HG02852 (cell line): ENCODE measurements around the gene WBP1L.
"Not testable (repeated sequence)": the region's sequence is repeated elsewhere in the genome, so short reads cannot be mapped to it uniquely, and the experiment has no call there.

Source experiments
- ATAC-seq: cut with Tn5 transposase; IDR thresholded peaks from one replicate; pipeline ENCODE4 v1.9.1; 2021; ENCODE audit warnings: mild to moderate bottlenecking, moderate library complexity; ENCODE audit not compliant: unreplicated experiment

The WBP1L gene

GRCh38 chr10:102721954-102722353, 21.8 kb upstream of the WBP1L start:
- no peak for ATAC-seq

DNA sequence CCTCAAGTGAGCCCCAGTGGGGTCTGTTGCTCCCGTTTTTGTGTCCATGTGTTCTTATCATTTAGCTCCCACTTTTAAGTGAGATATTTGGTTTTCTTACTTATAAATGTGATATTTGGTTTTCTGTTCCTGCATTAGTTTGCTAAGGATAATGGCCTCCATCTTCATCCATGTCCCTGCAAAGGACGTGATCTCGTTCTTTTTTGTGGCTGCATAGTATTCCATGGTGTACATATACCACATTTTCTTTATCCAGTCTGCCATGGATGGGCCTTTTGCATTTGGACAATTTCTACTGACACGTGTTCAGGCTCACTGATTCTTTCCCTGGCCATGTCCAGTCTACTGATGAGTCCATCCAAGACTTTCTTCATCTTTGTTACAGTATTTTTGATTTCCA, 19.8 kb upstream of the WBP1L start:
- ATAC-seq: no peak

- ATAC-seq: no peak
Observed at GRCh38 chr10:102726274-102726673, 17.5 kb upstream of the WBP1L start.

- ATAC-seq: no peak
Observed at GRCh38 chr10:102727037-102727818, 16.5 kb upstream of the WBP1L start.

DNA sequence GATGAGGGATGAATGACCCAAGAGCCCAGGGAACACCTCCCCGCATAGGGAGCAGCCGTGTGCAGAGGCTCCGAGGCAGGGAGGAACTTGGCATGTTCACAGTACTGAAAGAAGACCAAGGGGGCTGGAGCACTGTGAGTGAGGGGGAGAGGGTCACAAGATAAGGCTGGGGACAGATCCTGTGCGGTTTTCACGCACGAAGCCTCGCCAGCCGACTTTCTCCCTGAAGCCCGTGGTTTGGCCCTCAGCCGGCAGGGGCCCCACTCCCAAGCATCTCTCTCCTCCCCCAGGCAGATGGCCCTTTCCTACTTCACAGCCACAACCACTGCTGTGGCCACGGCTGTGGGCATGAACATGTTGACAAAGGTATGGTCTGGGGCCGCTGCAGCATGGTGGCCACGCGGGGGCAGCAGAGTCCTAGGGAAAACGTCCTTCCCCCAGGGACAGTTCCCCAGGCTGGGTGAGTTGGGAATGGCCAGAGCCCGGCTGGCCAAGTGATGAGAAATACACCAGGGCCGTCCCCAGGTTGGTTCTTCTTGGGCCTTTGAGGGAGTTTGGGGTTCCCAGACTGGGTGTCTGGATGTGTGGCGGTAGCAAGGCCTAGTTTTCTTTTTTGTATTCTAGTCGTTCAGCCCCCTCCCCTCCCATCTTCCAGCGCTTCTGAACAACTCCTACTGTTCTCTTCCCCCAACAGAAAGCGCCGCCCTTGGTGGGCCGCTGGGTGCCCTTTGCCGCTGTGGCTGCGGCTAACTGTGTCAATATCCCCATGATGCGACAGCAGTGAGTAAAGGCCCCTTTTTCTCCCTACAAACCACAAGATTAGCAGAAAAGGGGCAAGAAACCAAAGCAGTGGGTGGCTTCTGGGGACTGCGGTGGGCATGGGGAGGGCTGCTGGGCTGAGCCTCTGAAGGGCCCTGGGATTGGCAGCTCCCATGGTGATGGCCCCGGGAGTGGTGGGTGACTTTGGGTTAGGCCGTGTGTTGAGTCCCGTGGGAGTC, 14.4 kb upstream of the WBP1L start:
- ATAC-seq: no peak

DNA sequence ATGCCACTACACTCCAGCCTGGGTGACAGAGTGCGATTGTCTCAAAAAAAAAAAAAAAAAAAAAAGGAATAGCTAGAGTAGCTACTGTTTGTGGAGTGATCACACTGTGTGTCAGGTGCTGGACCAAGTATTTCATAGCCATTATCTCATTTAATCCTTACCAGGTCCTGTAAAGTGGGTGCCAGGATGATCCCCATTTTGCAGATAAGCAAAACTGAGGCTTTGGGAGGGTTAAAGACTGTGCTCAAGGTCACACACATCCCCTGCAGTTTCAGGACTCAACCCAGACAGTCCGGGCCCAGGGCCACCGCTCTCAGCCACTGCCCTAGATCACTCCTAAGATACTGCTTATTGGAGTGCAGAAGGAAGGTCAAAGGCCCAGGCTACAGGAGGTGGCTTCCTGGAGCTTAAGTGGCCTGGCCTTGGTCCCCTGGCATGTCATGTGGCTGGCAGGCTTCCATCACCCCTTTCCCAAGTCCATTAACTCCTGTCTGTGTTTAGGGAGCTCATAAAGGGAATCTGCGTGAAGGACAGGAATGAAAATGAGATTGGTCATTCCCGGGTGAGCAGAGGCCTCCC, 12.4 kb upstream of the WBP1L start:
- ATAC-seq: no peak

DNA sequence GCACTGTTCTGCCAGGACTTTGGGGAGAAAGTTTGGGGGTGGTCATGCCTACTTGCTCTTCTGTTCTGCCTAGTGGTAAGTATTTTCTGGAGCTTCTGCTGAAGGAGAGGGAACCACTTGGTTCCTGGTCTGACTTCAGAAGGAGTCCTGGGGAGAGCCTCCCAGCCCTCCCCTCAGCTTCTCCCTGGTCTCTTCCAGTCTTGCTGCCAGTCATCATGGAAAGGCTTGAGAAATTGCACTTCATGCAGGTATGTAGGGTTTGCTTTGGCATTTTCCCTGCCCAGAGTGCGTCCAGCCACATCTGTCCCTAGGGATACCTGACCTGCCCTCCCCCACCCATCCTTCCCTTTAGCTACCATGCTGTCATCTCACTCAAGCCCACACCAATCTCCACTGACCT, 11.1 kb upstream of the WBP1L start:
- no peak for ATAC-seq

DNA sequence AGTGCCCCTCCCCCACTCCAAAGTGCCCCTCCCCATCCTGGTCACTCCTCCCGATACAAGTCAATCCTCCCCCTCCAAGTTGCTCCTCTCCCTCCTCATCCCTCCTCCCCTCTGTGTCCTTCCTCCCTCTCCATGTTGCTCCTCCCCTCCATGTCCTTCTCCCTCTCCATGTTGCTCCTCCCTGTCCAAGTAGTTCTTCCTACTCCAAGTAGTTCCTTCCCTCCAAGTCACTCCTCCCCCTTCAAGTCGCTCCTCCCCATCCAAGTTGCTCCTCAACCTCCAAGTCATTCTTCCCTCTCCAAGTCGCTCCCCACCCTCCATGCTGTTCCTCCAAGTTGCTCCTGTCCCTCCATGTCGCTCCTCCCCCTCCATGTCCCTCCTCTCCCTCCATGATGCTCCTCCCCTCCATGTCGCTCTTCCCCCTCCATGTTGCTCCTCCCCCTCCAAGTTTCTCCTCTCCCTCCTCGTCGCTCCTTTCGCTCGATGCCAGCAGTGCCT, 8.6 kb upstream of the WBP1L start:
- no peak for ATAC-seq

- ATAC-seq: no peak
Observed at GRCh38 chr10:102738692-102739121, 5.0 kb upstream of the WBP1L start.

DNA sequence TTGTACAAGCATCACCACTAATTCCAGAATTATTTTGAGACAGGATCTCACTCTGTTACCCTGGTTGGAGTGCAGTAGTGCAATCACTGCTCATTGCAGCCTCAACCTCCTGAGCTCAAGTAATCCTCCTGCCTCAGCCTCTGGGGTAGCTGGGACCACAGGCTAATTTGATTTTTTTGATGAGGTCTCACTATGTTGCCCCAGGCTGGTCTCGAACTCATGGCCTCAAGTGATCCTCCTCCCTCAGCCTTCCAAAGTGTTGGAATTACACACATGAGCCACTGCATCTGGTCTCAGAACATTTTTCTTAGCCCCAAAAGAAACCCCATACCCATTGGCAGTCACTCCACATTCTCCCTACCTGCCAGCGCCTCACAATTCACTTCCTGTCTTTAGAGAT, 3.5 kb upstream of the WBP1L start:
- ATAC-seq: no peak

DNA sequence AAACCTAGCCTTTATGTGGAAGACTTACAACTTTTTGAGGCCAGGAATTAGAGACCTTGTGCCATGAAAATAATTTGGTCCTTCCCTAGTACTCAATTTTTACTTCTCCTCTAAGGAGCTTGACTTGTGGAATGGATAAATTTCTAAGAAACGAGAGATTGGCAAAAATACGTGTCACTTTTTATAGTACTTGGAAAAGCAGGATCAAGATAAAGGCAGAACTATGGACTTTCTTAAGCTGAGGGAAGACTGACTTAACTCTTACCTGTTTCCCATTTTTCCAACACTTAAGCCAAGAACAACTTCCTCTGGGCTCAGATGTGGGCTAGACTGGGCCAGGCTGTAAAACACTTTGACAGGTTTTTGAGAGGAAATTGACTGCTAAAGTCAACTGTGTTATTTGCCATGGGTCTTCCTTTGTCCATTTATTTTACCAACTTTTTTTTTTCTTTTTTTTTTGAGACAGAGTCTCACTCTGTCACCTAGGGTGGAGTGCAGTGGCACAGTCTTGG, 2.0 kb upstream of the WBP1L start:
- no peak for ATAC-seq

DNA sequence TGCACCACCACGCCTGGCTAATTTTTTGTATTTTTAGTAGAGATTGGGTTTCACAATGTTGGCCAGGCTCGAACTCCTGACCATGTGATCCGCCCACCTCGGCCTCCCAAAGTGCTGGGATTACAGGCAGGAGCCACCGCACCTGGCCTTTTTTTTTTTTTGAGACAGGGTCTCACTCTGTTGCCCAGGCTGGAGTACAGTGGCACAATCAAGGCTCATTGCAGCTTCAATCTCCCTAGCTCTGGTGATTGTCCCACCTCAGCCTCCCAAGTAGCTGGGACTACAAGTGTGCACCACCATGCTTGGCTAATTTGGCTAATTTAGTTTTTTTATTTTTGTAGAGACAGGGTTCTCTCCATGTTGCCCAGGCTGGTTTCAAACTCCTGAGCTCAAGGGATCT, 1.4 kb upstream of the WBP1L start:
- not testable (repeated sequence) for ATAC-seq

DNA sequence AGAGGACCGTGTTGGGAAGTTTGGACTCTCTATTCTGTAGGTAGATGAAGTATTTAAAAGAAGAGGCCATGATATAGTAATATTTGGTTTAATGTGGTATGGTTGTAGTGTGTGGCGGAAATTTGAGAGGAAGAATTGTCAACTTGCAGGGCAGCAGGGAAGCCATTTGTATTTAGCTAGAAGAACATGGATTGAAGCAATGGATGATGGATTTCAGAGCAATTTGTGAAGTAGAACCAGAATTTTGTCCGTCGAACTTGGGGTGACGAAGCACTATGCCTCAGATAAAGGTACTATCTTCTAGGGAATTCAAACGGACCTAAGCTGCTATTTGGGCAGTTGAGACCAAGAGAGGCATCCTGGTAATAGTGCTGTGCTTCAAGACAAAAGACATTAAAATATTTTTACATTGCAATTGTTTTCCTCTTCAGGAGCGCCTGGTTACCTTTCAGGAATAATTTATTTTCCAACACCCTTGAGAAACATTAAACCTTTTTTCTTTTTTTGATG, 615 bp upstream of the WBP1L start:
- no peak for ATAC-seq

GRCh38 chr10:102744374-102745051, 765 bp downstream of the WBP1L start:
- no peak for ATAC-seq

DNA sequence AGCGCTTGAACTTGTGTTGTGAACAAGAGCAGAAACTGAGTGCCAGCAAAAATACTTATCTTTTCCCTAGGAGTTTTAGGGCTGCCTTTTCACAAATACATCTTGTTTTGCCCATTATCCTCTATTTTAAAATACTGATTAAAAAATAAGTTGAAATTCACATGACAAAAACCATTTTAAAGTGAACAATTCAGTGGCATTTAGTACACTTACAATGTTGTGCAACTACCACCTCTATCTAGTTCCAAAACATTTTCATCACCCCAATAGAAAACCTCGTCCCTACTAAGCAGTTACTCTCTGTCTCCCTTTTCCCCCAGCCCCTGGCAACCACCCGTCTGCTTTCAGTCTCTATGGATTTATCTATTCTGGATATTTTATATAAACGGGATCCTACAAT, 1.4 kb downstream of the WBP1L start:
- no peak for ATAC-seq

DNA sequence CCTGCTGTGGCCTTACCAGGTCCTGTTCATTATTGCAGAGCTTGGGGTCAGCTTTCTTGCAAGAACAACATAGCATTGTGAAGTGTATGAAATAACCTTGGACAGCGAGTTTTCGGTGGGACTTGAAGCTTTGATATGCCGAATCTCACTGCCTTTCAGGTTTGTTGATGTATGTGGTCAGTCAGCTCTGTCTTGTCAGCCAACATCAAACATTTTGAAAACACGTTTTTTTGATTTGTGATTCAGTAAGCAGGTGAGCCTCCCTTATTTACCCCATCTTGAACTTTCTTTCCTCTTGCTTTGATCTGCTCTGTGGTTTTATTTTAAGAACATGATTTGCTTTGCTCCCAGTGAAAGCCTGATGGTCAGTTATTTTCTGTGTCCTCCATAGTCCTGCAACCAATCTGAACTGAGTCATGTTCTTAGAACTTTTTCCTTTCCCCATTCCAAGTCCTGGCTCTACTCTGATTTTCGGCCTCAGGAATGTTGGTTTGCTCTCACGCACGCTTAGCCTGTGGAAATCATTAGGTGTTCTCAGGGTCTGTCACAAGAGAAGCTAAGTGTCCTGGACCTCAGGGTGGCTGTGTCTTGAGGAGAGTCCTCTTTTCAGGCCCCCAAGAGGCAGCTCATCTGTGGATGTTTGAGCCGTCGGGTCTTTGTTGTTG, 8.7 kb downstream of the WBP1L start:
- ATAC-seq: no peak

GRCh38 chr10:102752934-102753664, 9.4 kb downstream of the WBP1L start:
- ATAC-seq: no peak

- ATAC-seq: no peak
Observed at GRCh38 chr10:102753718-102754117, 10.0 kb downstream of the WBP1L start.

GRCh38 chr10:102757323-102757722, 13.6 kb downstream of the WBP1L start:
- no peak for ATAC-seq
